OCI-LY7 (cell line): ENCODE results near the gene TFEC. TPM values are rescaled to one million over a fixed set of nuclear protein-coding genes. Genes with fewer than 3 reads are reported as not detected.

Source experiments
- BruUV-seq: library from RNA; stranded (reverse); fragments of 400-500 nt; replicated peaks from 2 replicates; lab custom pipeline; 2021; lab: Mats Ljungman, UMichigan
- CTCF ChIA-PET: fragments of 300-600 bp; sonication (Branson Sonifier 250); formaldehyde crosslinking; loops from one replicate; lab custom pipeline; 2022; ENCODE audit warnings: antibody characterized with exemption; ENCODE audit not compliant: unreplicated experiment; lab: Charles Lee
- POLR2A ChIA-PET: fragments of 300-600 bp; sonication (Branson Sonifier 250); formaldehyde crosslinking; loops from one replicate; lab custom pipeline; 2022; ENCODE audit warnings: antibody characterized with exemption; lab: Charles Lee
- DNase-seq: peaks from one replicate; pipeline ENCODE4 v3.0.0-alpha.2; 2015; ENCODE audit warnings: low spot score
- H2AFZ ChIP-seq: fragments of 200-600 bp; sonication (generic), shearing (Covaris generic); 2 replicates; pipeline ENCODE4 v1.6.1; 2014; ENCODE audit warnings: mild to moderate bottlenecking, antibody characterized with exemption, low read length, moderate library complexity
- H3K27ac ChIP-seq: fragments of 200-600 bp; sonication (generic); 2 replicates; pipeline ENCODE4 v1.5.1; 2014; ENCODE audit warnings: mixed run types, low read depth, mild to moderate bottlenecking, moderate library complexity, low read length, inconsistent platforms; ENCODE audit not compliant: poor library complexity, severe bottlenecking
- H3K36me3 ChIP-seq: fragments of 200-600 bp; sonication (generic); 2 replicates; pipeline ENCODE4 v1.6.1; 2014; ENCODE audit warnings: mild to moderate bottlenecking, antibody characterized with exemption, low read length, moderate library complexity, mixed read lengths; ENCODE audit not compliant: insufficient read depth
- H3K4me1 ChIP-seq: fragments of 200-600 bp; sonication (generic); 2 replicates; pipeline ENCODE4 v1.5.1; 2014; ENCODE audit warnings: mild to moderate bottlenecking, low read length; ENCODE audit not compliant: insufficient read depth, poor library complexity, severe bottlenecking
- H3K4me2 ChIP-seq: fragments of 200-600 bp; sonication (generic); 2 replicates; pipeline ENCODE4 v1.6.1; 2014; ENCODE audit warnings: mild to moderate bottlenecking, low read length
- H3K4me3 ChIP-seq: fragments of 200-600 bp; sonication (generic); 2 replicates; pipeline ENCODE4 v1.5.1; 2014; ENCODE audit warnings: mild to moderate bottlenecking, low read depth, low read length; ENCODE audit not compliant: poor library complexity, severe bottlenecking
- H3K79me2 ChIP-seq: fragments of 200-600 bp; sonication (generic); 2 replicates; pipeline ENCODE4 v1.6.1; 2016; ENCODE audit warnings: low read depth, mild to moderate bottlenecking, low read length, moderate library complexity, mixed read lengths; ENCODE audit not compliant: insufficient read depth
- H3K9me2 ChIP-seq: fragments of 200-600 bp; sonication (generic); 2 replicates; pipeline ENCODE4 v1.6.1; 2016; ENCODE audit warnings: mild to moderate bottlenecking, low read length, mixed read lengths; ENCODE audit not compliant: insufficient read depth
- H3K9me3 ChIP-seq: fragments of 200-600 bp; sonication (generic); 2 replicates; pipeline ENCODE4 v1.6.1; 2014; ENCODE audit warnings: mild to moderate bottlenecking, mixed run types, low read length, mixed read lengths
- H4K20me1 ChIP-seq: fragments of 200-600 bp; sonication (generic); 2 replicates; pipeline ENCODE4 v1.6.1; 2014; ENCODE audit warnings: mild to moderate bottlenecking, antibody characterized with exemption, low read length, moderate library complexity, mixed read lengths; ENCODE audit not compliant: insufficient read depth
- CTCF ChIP-seq: fragments of 200-600 bp; sonication (generic); conservative IDR thresholded peaks from 2 replicates; pipeline ENCODE4 v1.5.1; 2014; ENCODE audit warnings: mild to moderate bottlenecking, antibody characterized with exemption, low read length, moderate library complexity, mixed read lengths
- EZH2phosphoT487 ChIP-seq: fragments of 200-600 bp; sonication (generic); IDR thresholded peaks from 2 replicates; pipeline ENCODE4 v1.6.1; 2018; ENCODE audit warnings: low read depth, borderline replicate concordance, mild to moderate bottlenecking, mixed run types, antibody characterized with exemption, low read length, moderate library complexity, mixed read lengths
- intact Hi-C: fragments of 100-400 bp; cut with micrococcal nuclease; formaldehyde crosslinking; loops from one replicate; pipeline ENCODE4 v1.10.0; 2022; ENCODE audit not compliant: unreplicated experiment
- total RNA-seq, 2 experiments: library from RNA; depleted of rRNA in 1 of 2; stranded (reverse); fragments of >200 nt in 1 of 2; shearing (Covaris generic) in 1 of 2; gene quantifications; 2 replicates each; pipeline ENCODE4 v1.2.3, GENCODE V29; 2014 to 2022

TFEC gene
- total RNA-seq, 2 experiments from 2014 or later, result 2.2 TPM; not detected in 1

GRCh38 chr7:115888981-115889668 is 141.4 kb downstream of the TFEC start:
- CTCF ChIA-PET, result no interaction called here
- Histone ChIP-seq H3K9me2 (no peaks in the 10 kb centered on the region), H4K20me1 (no peaks in the 10 kb centered on the region), H3K4me3 (no peak overlapping the region), H3K27ac (no peak overlapping the region), H3K36me3 (no peaks in the 10 kb centered on the region), H3K9me3 (no peaks in the 10 kb centered on the region), H2AFZ (no peak overlapping the region), H3K79me2 (no peaks in the 10 kb centered on the region), H3K4me2 (no peak overlapping the region), H3K4me1 (no peaks in the 10 kb centered on the region)
- no TSS peak for BruUV-seq
- TF ChIP-seq CTCF (no peak), EZH2phosphoT487 (no peak)
- POLR2A ChIA-PET, result no interaction called here
- intact Hi-C loops, result no loop called here
- no peak for DNase-seq

- no peaks in the 10 kb centered on the region for H4K20me1 ChIP-seq
- no peak overlapping the region for H3K27ac ChIP-seq
- TF ChIP-seq EZH2phosphoT487 (no peak), CTCF (no peak)
- POLR2A ChIA-PET, result no interaction called here
- no peak for DNase-seq
- H3K79me2 ChIP-seq, result no peaks in the 10 kb centered on the region
- CTCF ChIA-PET, result no interaction called here
- H2AFZ ChIP-seq, result no peak overlapping the region
- H3K4me2 ChIP-seq, result no peak overlapping the region
- intact Hi-C loops, result no loop called here
- H3K4me1 ChIP-seq, result no peaks in the 10 kb centered on the region
- no peaks in the 10 kb centered on the region for H3K9me2 ChIP-seq
- no peaks in the 10 kb centered on the region for H3K36me3 ChIP-seq
- BruUV-seq, result no TSS peak
- no peak overlapping the region for H3K4me3 ChIP-seq
- no peaks in the 10 kb centered on the region for H3K9me3 ChIP-seq
These were observed 145.0 kb downstream of the TFEC start for GRCh38 chr7:115885550-115885949.

Other genes with a start within 250 kb of the TFEC start
- not detected in 2 replicates for gene TES, start 179.8 kb upstream of the TFEC start, total RNA-seq (2014; rRNA removed; shearing (Covaris generic))
- gene TES, start 179.8 kb upstream of the TFEC start, total RNA-seq (2022), result not detected in 2 replicates